CD4-positive, alpha-beta T cell treated with Interleukin-6 for 4 hours (primary cell): Measurements from ENCODE around the gene TPSB2.

Source experiments
- DNase-seq: peaks from one replicate; pipeline ENCODE4 v3.0.0-alpha.2; 2020; ENCODE audit warnings: mixed read lengths

TPSB2 gene

DNA sequence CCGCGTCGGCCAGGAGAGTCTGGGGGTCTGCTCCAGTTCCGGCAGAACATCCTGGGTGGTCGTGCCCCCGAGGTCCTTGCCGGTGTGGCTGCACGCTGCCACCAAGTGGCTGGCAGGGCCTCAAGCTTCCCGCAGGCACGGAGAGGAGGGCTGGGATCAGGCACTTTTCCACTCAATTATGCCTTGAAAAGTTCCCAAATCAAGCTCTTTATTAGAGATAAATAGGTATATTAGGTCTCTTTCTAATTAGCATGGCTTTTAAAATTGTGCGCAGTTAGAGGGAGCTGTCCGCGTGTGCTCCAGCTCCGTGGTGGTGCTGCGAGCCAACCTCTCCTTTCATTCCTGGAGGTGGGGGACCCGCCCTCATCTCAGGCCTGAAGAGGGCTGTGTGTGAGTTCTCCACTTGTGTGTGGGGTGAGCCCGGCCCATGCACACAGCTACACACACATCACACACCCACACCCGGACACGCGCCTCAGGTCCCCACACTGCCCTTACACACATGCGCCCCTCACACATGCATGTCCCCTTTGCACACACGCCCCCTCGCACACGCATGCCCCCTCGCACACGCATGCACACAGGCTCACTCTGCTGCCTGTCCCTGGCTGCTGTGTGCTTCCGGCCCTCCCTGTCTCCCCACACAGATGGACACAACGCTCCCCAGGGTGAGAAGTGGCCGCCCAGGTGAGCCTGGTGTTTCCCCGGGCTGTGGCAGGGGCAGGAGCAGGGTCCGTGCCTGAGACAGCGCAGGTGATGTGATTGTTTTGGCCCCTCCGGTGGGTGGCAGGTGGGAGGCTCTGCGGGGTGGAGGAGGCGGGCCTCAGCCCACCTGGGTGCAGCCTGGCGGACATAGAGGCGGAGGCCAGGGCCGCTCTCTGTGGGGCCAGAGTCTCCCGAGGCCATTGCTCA lies 48.3 kb downstream of the TPSB2 start:
- no peak for DNase-seq

DNA sequence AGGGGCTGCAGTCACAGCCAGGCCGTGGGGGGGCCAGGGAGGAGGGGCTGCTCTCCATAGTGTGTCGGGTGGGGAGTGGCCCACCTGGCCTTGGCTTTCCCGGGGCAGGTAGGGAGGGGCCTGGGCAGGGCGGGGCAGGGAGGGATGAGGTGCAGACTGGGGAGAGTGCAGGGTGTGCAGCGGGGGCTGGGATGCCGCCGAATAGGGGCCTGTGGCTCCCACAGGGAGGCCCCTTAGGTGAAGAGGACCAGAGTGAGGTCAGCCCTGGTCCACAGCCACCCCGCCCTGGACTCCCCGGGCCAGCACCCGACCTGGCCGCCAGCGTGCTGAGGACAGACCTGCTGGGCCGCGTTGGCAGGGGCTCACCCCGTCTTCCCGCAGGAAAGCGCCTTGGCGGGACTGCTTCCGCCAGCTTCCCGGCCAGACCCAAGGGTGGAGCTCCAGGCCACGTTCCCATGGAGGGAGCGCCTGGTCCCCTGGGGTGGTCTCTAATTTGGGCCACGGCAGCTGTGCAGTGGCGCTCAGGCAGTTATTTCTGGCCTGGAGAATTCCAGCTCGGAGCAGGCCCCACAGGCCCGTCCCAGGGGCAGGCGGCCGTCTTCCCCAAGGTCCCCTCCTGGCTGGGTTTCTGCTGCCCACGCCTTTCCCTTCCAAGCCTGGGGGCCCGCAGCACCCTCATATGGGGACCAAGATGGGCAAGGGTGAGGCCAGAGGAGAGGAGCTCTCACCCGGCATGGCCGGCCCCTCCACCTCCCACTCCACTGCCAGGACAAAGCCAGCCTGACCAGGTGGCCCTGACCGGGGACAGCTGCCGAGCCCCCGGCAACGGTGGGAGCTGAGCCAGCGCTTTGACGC lies 49.2 kb downstream of the TPSB2 start:
- DNase-seq, result no peak
